LNCaP clone FGC (cell line): Measurements from ENCODE around the gene ZNF536.

Experiments used
- DNase-seq: peaks from one replicate; pipeline ENCODE4 v3.0.0-alpha.2; 2011; ENCODE audit warnings: low read depth
- H3K4me3 ChIP-seq: 2 replicates; pipeline ENCODE4 v1.5.1; 2011; ENCODE audit warnings: mild to moderate bottlenecking, low read depth, low read length, control low read depth
- TF ChIP-seq, protein P1 (sequence below): IDR thresholded peaks from 2 replicates; pipeline ENCODE4 v1.5.1; 2012; ENCODE audit warnings: mild to moderate bottlenecking; ENCODE audit not compliant: control insufficient read depth, insufficient read depth; ENCODE audit errors: extremely low read depth

ZNF536 gene

DNA sequence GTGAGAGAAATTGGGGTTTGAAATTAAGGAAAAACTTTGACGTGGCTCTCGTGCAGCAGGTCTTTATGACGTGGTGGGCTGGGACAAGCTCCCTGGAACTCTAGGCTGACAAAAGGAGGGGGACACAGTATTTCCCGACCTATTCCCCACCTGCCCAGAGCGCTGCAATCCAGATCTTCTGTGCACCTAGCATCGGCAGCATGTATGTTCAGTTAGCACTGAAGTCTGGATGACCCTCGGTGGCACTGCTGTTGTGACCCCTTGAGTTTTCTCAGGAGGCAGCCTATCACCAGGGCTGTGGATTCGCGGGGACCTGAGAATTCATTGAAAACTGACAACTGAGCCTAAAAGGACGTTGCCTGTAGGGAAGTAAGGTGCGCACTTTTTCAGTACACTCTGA lies 9.1 kb upstream of the ZNF536 start:
- TF ChIP-seq, protein P1, sequence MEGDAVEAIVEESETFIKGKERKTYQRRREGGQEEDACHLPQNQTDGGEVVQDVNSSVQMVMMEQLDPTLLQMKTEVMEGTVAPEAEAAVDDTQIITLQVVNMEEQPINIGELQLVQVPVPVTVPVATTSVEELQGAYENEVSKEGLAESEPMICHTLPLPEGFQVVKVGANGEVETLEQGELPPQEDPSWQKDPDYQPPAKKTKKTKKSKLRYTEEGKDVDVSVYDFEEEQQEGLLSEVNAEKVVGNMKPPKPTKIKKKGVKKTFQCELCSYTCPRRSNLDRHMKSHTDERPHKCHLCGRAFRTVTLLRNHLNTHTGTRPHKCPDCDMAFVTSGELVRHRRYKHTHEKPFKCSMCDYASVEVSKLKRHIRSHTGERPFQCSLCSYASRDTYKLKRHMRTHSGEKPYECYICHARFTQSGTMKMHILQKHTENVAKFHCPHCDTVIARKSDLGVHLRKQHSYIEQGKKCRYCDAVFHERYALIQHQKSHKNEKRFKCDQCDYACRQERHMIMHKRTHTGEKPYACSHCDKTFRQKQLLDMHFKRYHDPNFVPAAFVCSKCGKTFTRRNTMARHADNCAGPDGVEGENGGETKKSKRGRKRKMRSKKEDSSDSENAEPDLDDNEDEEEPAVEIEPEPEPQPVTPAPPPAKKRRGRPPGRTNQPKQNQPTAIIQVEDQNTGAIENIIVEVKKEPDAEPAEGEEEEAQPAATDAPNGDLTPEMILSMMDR: no peak
- H3K4me3 ChIP-seq: no peak overlapping the region

DNA sequence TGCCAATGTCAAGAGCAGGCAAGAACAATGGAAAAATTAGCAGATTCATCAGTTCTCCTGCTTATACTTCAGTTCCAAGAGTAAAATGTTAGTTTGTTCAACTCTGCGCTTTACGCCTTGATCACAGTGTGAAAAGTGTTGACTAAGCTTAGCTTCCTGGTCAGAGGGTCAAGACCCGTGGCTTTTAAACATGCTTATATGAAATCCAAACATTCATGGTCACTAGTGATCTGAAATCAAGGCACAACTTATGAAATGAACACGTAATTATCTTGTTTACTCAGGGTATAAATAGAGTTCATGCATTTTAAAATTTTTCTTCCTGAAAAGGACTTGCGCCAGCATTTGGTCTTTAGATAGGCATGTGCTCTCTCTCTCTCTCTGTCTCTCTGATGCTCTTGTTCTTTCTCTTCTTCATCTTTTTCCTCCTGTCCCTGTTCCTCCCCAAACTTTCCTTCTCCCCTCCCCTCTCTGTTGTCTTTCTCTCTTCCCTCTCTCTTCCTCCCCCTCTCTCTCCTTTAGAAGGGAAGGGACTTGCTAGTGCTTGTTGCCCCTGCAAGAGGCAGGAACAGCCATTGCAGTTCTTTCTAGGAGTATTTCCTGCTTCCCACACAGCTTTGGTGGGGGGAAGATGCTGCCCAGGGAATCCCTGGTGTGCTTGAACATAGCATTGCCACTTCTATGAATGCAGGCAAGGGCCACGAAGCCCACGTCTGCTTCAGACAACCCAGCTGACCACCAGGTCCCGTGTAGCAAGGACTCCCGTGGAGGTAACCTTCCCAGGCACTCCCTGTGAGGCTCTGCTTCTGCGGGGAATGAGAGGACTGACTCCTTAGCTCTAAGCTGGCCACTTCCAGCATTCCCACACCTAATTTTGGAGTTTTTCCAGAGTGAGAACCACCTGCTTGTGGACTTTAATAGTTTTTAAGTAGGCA lies 7.1 kb upstream of the ZNF536 start:
- TF ChIP-seq, protein P1: no peak
- DNase-seq: no peak
- no peak overlapping the region for H3K4me3 ChIP-seq

More for the DNA sequence above, 9.1 kb upstream of the ZNF536 start:
- DNase-seq: no peak

DNA sequence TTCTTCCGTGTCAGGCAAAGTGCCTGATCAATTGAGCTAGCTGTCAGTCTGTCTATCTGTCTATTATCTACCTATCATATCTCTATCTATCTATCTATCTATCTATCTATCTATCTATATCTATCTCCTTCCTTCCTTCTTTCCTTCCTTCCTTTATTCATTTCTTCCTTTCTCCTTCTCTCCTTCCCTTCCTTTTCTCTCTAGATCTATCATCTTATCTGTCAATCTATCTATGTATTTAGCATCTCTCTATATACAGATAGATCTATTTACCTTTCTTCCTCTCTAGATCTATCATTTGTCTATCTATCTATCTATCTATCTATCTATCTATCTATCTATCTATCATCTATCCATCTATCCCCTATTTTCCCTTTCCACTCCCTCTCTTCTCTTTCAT lies 5.9 kb upstream of the ZNF536 start:
- DNase-seq: no peak
- TF ChIP-seq, protein P1: no peak
- no peak overlapping the region for H3K4me3 ChIP-seq

DNA sequence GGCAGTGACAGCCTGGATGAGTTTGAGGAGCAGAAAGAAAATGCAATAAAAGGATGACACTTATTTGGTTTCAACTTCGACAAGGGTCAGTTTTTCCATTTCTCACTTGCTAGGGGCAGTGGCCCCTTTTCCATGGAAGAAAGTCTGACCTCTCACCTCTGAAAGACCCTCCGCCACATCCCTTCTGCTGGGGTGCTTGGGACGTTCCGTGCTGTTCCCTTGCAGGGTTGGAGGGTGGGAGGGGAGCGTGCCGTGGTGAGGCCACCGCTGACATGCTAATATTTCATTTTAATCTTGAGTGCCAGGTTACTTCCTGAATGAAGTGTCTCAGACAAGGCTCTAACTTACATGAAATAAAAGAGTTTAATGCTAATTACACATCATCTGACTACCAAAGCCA lies 5.2 kb upstream of the ZNF536 start:
- no peak overlapping the region for H3K4me3 ChIP-seq
- DNase-seq: no peak
- TF ChIP-seq, protein P1: no peak

DNA sequence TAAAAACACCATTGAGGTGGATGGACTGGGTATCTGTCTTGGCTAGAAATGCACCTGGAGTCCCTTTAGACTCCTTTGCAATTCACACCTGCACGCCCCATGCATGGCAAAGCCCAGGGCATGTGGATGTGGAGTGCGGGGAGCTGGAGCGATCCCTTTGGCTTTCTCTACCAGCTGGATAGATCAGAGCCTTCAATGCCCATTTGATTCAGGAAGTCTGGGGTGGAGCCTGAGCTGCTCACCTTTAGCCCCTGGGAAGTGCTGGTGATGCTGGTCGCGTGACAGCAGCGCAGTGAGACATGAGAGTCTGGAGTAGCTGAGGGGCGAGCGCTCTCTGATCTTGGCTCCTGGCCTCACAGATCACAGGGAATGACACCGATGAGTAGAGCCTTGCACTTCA lies 4.8 kb upstream of the ZNF536 start:
- H3K4me3 ChIP-seq: no peak overlapping the region
- TF ChIP-seq, protein P1: no peak
- DNase-seq: no peak

DNA sequence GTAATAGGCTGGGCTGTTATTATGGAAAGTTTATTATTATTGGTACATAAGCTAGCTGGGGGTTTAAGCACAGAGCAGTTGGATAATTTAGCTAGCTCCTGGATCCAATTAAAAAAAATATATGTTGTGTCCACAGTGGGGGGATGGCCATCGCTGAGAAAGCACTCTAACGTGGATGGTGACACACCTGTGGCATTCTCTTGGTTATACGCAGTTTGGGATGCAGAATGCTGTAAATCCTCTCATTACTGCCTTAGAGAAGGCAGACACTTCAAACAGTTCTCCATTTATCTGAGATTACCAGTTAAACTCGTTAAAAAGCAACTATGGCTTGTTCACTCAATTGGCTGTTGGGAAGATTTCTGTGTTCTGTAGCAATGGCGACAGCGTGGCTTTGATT lies 2.4 kb upstream of the ZNF536 start:
- DNase-seq: no peak
- TF ChIP-seq, protein P1: no peak
- H3K4me3 ChIP-seq: no peak overlapping the region

DNA sequence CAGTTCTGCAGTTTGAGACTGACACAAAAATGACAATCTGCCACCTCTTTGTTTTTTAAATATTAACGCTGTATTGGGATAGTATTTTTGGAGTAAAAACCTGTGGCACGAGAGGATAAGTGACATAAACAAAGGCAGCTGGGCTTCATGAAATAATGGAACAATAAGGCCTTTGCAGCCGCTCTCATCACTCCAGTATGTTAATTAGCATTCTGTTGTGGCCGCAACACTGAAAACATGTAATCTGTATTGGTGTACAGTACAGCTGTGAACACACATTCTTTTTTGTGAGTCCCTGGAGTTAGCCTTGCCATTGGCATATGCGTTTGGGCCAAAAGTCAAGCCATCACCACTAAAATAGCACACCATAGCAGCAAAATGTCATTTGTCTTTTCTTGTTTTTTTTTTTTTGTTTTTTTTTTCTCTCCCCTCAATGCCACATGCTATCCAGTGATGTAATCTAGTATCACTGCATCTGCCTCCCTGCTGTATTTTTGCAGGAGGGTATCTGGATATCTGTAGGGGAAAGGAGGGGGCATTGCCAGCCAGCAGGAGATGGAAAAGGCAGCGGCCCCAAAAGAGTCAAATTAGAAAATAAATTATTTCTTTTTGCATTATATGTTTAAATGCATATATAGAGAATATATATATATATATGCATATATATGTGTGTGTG lies 885 bp upstream of the ZNF536 start:
- no peak overlapping the region for H3K4me3 ChIP-seq
- DNase-seq: no peak
- TF ChIP-seq, protein P1: no peak
